Lower lobe of right lung (tissue), 2 donors: Measurements from ENCODE around the gene IFNA6. TPM values are rescaled to one million over a fixed set of nuclear protein-coding genes. Genes with fewer than 3 reads are reported as not detected.

ENCODE experiments used
- ATAC-seq, 2 donors: fragments of 200-7000 bp; cut with Tn5 transposase; one replicate each; pipeline ENCODE4 v1.9.1; 2020 to 2022; ENCODE audit warnings: mild to moderate bottlenecking in 2 of 2, moderate library complexity in 2 of 2
- DNase-seq: peaks from one replicate; pipeline ENCODE4 v3.0.0-alpha.2; 2020
- H3K27ac ChIP-seq: fragments of 200-600 bp; one replicate; pipeline ENCODE4 v1.8.0; 2022
- H3K27me3 ChIP-seq: fragments of 200-600 bp; one replicate; pipeline ENCODE4 v1.8.0; 2022; ENCODE audit warnings: low read depth
- H3K36me3 ChIP-seq: fragments of 200-600 bp; one replicate; pipeline ENCODE4 v1.8.0; 2022; ENCODE audit warnings: mild to moderate bottlenecking
- H3K4me1 ChIP-seq: fragments of 200-600 bp; one replicate; pipeline ENCODE4 v1.8.0; 2022
- H3K4me3 ChIP-seq: fragments of 200-600 bp; one replicate; pipeline ENCODE4 v1.8.0; 2022; ENCODE audit warnings: mild to moderate bottlenecking
- H3K9me3 ChIP-seq: fragments of 200-600 bp; one replicate; pipeline ENCODE4 v1.8.0; 2022
- CTCF ChIP-seq: fragments of 200-600 bp; IDR thresholded peaks from one replicate; pipeline ENCODE4 v1.8.0; 2022; ENCODE audit warnings: antibody characterized with exemption, mild to moderate bottlenecking
- intact Hi-C: fragments of 100-400 bp; cut with DNase I; formaldehyde crosslinking; loops from one replicate; pipeline ENCODE4 v1.11.0; 2022
- long read RNA-seq: library from polyadenylated mRNA; unstranded; transcript quantifications from one replicate; pipeline ENCODE4 v2.0.0, GENCODE V29; 2021
- total RNA-seq: library from RNA; stranded (reverse); fragmentation: NEBNext Ultra II Directional; extraction: Animal tissue kit (Norgen Biotek cat#: 25700); gene quantifications from one replicate; pipeline ENCODE4 v1.2.1, GENCODE V29; 2021
- donor health status: DM: no; HTN: yes; CAD: no; lungs with severe emphysema.

The IFNA6 gene
- total RNA-seq: not detected
- long read RNA-seq: 0 reads

DNA sequence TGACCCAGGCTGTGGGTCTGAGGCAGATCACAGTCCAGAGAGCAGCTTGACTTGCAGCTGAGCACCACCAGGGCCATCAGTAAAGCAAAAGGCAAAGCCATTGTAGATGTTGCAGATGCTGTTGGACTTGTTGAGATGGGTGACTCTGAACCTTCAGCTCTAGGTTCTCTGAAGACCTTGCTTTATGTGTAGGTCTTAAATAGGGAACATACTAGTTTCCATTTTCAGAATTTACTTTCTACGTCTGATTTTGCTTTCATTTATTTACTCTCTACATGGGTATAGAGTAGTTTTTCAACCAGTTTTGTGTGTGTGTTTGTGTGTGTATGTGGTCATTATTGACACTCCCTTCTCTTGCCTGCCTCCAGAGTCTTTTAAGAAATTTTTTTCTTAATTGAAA is at the start of gene IFNA6:
IFNA6 (minus strand) TSS at position 101 of the 400 bp plus-strand sequence; CDS start at position 101, 0 bp downstream.
- Histone ChIP-seq H3K27ac (no peak within 1 kb of the TSS), H3K27me3 (no peaks in the 10 kb centered on the region), H3K4me3 (no peak within 1 kb of the TSS), H3K9me3 (no peaks in the 10 kb centered on the region), H3K4me1 (no peaks in the 10 kb centered on the region), H3K36me3 (no peaks in the 10 kb centered on the region)
- ATAC-seq: no peak
- no peak for DNase-seq
- intact Hi-C loops: no loop called here
- TF ChIP-seq CTCF: no peak

GRCh38 chr9:21399956-21400355 is 49.3 kb upstream of the IFNA6 start:
- no peak for ATAC-seq
- Histone ChIP-seq H3K4me1 (peaks cover 21% of the 10 kb centered on the region), H3K27me3 (peaks cover 55% of the 10 kb centered on the region), H3K4me3 (no peak overlapping the region), H3K9me3 (no peaks in the 10 kb centered on the region), H3K36me3 (no peaks in the 10 kb centered on the region), H3K27ac (no peak overlapping the region)
- intact Hi-C loops: loop anchor here (10.0 kb wide), 1 partner anchor 75 kb away; no protein-coding TSS in a partner anchor
- DNase-seq: no peak
- TF ChIP-seq CTCF: no peak

DNA sequence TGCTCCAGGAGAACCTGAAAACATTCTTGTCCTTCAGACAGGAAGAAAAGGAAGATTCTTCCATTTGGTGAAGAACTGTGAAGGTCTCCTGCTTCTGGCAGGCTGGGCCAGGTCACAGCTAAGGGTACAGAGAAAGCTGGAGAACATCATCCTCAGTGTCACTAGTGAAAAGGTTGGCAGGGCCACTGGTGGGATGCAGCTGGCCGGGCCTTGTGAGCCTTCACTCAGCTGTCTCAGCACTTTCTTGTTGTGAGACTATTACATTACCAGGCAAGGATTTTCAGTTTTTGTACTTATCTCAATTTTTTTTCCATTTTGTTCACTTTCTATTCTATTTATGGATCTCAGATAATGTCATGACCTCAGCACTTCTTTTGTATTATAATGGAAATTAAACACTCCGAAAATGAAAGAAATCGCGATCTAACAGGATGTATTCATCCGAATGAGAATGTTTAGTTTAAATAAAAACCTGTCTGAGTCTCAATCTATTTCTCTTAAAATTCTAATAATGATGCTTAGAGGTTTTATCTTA is 48.3 kb upstream of the IFNA6 start:
- no peak for TF ChIP-seq CTCF
- Histone ChIP-seq H3K4me1 (peaks cover 21% of the 10 kb centered on the region), H3K27ac (no peak overlapping the region), H3K36me3 (no peaks in the 10 kb centered on the region), H3K27me3 (peaks cover 56% of the 10 kb centered on the region), H3K9me3 (no peaks in the 10 kb centered on the region), H3K4me3 (no peak overlapping the region)
- no peak for ATAC-seq
- intact Hi-C loops: loop anchor here (10.0 kb wide), 1 partner anchor 74 kb away; no protein-coding TSS in a partner anchor
- DNase-seq: no peak

- Histone ChIP-seq H3K4me3 (peak overlapping the region; percentile 51), H3K27ac (no peak overlapping the region), H3K9me3 (no peaks in the 10 kb centered on the region), H3K4me1 (peaks cover 11% of the 10 kb centered on the region), H3K27me3 (peaks cover 58% of the 10 kb centered on the region), H3K36me3 (no peaks in the 10 kb centered on the region)
- peak; percentile 74 to 87 for ATAC-seq
- peak; percentile 87 for TF ChIP-seq CTCF
- peak; percentile 72 for DNase-seq
- intact Hi-C loops: loop anchor here (10.0 kb wide), 1 partner anchor 71 kb away; no protein-coding TSS in a partner anchor
Measured at GRCh38 chr9:21395778-21396717, 45.4 kb upstream of the IFNA6 start.

DNA sequence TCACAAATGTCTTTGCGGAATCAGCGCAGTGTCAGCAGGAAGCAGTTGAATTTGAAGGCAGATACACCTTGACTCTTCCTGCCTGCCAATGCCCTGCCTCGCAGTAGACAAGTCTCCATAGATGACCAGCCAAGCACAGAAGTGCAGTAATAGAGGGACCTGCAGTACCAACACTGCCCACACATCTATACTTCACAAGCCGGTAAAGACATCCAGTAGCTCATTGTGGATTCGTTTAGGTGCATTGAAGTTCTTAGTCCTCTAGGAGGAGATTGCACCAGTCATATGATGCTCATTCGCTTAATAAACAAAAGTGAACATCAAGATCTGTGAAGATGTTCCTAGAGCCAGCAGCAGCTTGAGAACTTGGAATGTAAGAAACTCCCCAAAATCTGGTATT is 41.6 kb upstream of the IFNA6 start:
- peak; percentile 29 to 43 for ATAC-seq
- H3K27me3 ChIP-seq: peaks cover 55% of the 10 kb centered on the region
- intact Hi-C loops: loop anchor here (10.0 kb wide), 1 partner anchor 67 kb away; no protein-coding TSS in a partner anchor

More for the DNA sequence above, 41.6 kb upstream of the IFNA6 start:
- Histone ChIP-seq H3K4me3 (no peak overlapping the region), H3K4me1 (peaks cover 11% of the 10 kb centered on the region), H3K27ac (no peak overlapping the region), H3K9me3 (no peaks in the 10 kb centered on the region), H3K36me3 (no peaks in the 10 kb centered on the region)
- no peak for DNase-seq
- peak; percentile 11 for TF ChIP-seq CTCF
